Lower leg skin (tissue), 4 donors: ENCODE results near the gene FAM228B. TPM values are rescaled to one million over a fixed set of nuclear protein-coding genes. Genes with fewer than 3 reads are reported as not detected.
"Not testable (repeated sequence)": the region's sequence is repeated elsewhere in the genome, so short reads cannot be mapped to it uniquely, and the experiment has no call there.

Experiments
- DNase-seq, 2 donors: peaks; one replicate each; pipeline ENCODE4 v3.0.0-alpha.2; 2019; ENCODE audit warnings: low spot score in 2 of 2
- H3K4me3 ChIP-seq: fragments of 200-600 bp; sonication (generic); 2 replicates; pipeline ENCODE4 v1.5.1; 2017; ENCODE audit warnings: mild to moderate bottlenecking, low read depth; ENCODE audit not compliant: poor library complexity, severe bottlenecking
- POLR2A ChIP-seq, 2 donors: fragments of 450-650 bp; IDR thresholded peaks; one replicate each; pipeline ENCODE4 v1.6.1; 2016 to 2017; ENCODE audit warnings: antibody characterized with exemption in 2 of 2, mild to moderate bottlenecking in 1 of 2, moderate library complexity in 1 of 2
- WGBS, 2 donors: methylation state at CpG; one replicate each; pipeline ENCODE4 v1.1.5; 2018; 5-methylcytosine and 5-hydroxymethylcytosine counted together
- intact Hi-C: fragments of 100-400 bp; cut with DNase I; formaldehyde crosslinking; loops from one replicate; pipeline ENCODE4 v1.15.0; 2023; ENCODE audit warnings: low total_unique reads
- total RNA-seq, 4 donors: library from RNA; depleted of rRNA; stranded (reverse); fragments of >200 nt; gene quantifications; one replicate each; pipeline ENCODE4 v1.1.0, GENCODE V29; 2016
- TF ChIP-seq, protein P1 (sequence below), 3 donors: fragments of 450-650 bp; IDR thresholded peaks; one replicate each; pipeline ENCODE4 v1.5.1; 2016; ENCODE audit warnings: antibody characterized with exemption in 3 of 3, mild to moderate bottlenecking in 3 of 3, moderate library complexity in 2 of 3

Gene FAM228B
- total RNA-seq, 4 donors from 2014 or later: 2.8 to 15.1 (median 4.6) TPM

DNA sequence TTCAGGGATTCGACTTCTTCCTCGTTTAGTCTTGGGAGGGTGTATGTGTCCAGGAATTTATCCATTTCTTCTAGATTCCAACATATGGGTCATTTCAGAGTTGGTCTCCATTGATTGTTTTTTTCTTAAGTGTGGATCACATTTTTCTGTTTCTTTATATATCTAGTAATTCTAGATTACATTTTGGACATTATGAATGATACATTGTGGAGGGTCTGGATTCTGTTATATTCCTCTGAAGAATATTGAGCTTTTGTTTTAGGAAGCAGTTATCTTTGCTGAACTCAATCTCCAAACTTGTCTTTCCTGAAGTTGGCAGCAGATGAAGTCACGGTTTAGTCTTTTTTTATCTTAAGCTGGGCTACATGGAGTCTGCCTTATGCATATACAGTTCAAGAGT is 9.3 kb downstream of the FAM228B start:
- 95 to 96% methylated on average over 3 of the region's 3 CpGs for WGBS, 2 donors
- DNase-seq: no peak
- intact Hi-C loops: no loop called here
- TF ChIP-seq, protein P1, sequence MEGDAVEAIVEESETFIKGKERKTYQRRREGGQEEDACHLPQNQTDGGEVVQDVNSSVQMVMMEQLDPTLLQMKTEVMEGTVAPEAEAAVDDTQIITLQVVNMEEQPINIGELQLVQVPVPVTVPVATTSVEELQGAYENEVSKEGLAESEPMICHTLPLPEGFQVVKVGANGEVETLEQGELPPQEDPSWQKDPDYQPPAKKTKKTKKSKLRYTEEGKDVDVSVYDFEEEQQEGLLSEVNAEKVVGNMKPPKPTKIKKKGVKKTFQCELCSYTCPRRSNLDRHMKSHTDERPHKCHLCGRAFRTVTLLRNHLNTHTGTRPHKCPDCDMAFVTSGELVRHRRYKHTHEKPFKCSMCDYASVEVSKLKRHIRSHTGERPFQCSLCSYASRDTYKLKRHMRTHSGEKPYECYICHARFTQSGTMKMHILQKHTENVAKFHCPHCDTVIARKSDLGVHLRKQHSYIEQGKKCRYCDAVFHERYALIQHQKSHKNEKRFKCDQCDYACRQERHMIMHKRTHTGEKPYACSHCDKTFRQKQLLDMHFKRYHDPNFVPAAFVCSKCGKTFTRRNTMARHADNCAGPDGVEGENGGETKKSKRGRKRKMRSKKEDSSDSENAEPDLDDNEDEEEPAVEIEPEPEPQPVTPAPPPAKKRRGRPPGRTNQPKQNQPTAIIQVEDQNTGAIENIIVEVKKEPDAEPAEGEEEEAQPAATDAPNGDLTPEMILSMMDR (IDR thresholded peaks at IDR 0.05): no peak
- no peak for TF ChIP-seq POLR2A (IDR thresholded peaks at IDR 0.05)
- no peak overlapping the region for H3K4me3 ChIP-seq

DNA sequence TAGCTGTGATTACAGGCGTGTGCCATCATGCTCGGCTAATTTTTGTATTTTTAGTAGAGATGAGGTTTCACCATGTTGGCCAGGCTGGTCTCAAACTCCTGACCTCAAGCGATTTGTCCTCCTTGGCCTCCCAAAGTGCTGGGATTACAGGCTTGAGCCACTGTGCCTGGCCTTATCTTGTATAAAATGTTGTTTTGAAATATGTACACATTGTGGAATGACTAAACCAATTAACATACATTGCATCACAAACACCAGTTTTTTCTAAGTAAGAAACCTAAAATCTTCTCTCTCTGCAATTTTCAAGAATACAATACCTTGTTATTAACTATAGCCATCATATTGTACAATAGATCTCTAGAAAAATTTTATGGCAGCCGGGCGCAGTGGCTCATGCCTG is 17.0 kb downstream of the FAM228B start:
- DNase-seq, intact Hi-C loops, H3K4me3 ChIP-seq: not testable (repeated sequence)
- WGBS, 2 donors: 92 to 96% methylated on average over 5 of the region's 5 CpGs

DNA sequence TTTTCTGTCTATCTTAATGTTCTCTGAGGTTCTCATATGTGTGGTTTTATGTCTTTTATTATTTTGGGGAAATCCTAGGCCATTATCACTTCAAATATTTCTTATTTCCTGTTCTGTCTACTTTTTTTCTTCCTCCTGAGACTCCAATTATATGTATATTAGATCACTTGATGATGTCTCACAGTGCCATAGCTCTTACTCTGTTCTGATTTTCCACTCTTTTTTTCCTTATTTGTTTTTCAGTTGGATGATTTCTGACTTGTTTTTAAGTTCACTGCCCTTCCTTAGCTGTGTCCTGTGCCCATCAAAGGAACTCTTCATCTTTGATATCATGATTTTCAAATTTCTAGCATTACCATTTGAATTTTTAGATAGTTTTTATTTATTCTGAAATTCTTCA is 24.1 kb downstream of the FAM228B start:
- no peak overlapping the region for H3K4me3 ChIP-seq
- no peak for TF ChIP-seq POLR2A (IDR thresholded peaks at IDR 0.05)
- TF ChIP-seq, protein P1 (IDR thresholded peaks at IDR 0.05): no peak
- intact Hi-C loops: no loop called here
- DNase-seq: no peak

DNA sequence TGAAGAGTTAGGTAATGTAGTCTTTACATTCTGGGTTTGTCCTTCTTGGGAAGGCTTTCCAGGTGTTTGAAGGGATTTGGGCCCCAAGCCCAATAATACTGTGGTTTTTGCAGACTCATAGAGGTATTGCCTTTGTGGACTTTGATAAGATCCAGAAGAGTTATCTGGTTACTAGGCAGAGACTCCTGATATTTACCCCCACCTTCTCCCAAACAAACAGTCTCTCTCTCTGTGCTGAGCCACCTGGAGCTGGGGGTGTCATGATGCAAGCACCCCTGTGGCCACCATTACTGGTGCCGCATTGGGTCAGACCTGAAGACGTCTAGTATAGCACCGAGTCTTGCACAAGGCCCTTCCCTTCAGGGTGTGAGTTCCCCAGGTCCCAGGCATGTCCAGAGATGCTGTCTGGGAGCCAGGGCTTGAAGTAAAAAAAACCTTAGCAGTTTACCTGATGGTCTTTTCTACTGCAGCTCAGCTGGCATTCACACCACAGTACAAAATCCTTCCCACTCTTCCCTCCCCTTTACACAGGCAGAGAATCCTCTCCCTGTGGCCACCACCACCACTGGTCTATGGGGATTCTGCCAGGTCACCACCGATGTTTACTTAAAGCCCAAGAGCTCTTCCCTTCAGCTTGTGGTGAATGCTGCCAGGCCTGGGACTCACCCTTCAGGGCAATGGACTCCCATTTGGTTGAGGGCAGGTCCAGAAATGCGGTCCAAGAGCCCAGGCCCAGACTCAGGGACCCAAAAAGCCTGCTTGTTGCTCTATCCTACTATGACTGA is 29.3 kb downstream of the FAM228B start:
- intact Hi-C loops: no loop called here
- no peak overlapping the region for H3K4me3 ChIP-seq
- no peak for DNase-seq
- WGBS, 2 donors: 95% methylated on average over 5 of the region's 5 CpGs
- TF ChIP-seq POLR2A (IDR thresholded peaks at IDR 0.05): no peak
- TF ChIP-seq, protein P1 (IDR thresholded peaks at IDR 0.05): no peak

DNA sequence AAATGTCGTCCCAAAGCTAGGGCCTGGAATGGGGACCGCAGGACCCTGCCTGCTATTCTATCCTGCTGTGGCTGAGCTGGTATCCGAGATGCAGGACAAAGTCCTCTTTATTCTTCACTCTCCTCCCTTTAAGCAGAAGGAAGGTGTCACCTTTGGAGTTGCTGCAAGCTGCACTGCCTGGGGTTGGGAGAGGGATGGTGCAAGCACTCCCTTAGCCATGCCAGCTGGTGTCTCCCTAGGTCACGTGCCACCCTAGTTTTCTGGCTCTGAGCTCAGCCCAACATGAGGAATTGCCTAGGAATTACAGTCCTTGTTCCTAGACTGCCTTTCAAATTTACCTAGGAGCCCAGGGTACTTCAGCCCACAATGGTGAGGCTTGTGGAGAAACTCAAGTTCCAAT is 30.2 kb downstream of the FAM228B start:
- intact Hi-C loops: no loop called here
- no peak for DNase-seq
- H3K4me3 ChIP-seq: no peak overlapping the region
- 78 to 89% methylated on average over 4 of the region's 4 CpGs for WGBS, 2 donors
- no peak for TF ChIP-seq POLR2A (IDR thresholded peaks at IDR 0.05)
- TF ChIP-seq, protein P1 (IDR thresholded peaks at IDR 0.05): no peak

DNA sequence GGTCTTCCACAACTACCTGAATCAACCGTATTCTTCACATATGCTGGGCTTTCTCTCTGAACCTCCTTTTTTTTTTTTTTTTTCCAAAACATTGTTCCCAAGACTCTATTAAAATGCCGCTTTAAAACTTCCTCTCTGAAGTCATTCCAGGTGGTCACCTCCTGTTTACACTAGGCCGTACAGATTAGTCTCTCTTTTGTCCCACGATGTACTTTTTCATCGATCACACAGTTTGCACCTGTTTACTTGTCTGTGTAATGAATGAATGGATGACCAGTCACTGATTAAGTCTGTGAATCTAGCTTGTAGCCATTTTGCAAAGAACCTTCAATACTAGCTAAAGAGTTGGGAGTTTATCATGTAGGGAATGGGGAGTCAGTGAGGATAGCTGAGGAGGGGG is 34.9 kb downstream of the FAM228B start:
- intact Hi-C loops: no loop called here
- 69 to 90% methylated on average over 5 of the region's 5 CpGs for WGBS, 2 donors
- no peak for TF ChIP-seq POLR2A (IDR thresholded peaks at IDR 0.05)
- TF ChIP-seq, protein P1 (IDR thresholded peaks at IDR 0.05): no peak
- no peak overlapping the region for H3K4me3 ChIP-seq
- no peak for DNase-seq
